Heart left ventricle (tissue), 16 donors: ENCODE results near the gene CNN2. TPM values are rescaled to one million over a fixed set of nuclear protein-coding genes. Genes with fewer than 3 reads are reported as not detected.
A peak's percentile ranks its signal among the peaks of the same experiment; 100 is the strongest.

Experiments
- ATAC-seq, 4 donors: fragments of 200-7000 bp; cut with Tn5 transposase; one replicate each; pipeline ENCODE4 v1.9.1; 2020 to 2022; ENCODE audit warnings: moderate library complexity in 4 of 4, mild to moderate bottlenecking in 3 of 4, moderate number of reproducible peaks in 1 of 4
- DNase-seq, 5 donors: peaks; one replicate each; pipeline ENCODE4 v3.0.0-alpha.2; 2020
- H3K27ac ChIP-seq, 12 donors: fragments of 200-600 bp; sonication (generic) in 4 of 12; one replicate each; pipeline versions ENCODE4 v1.5.0 to v1.8.0; 2016 to 2022; ENCODE audit warnings: mild to moderate bottlenecking in 2 of 12
- H3K27me3 ChIP-seq, 9 donors: fragments of 200-600 bp; sonication (generic) in 2 of 9; one replicate each; pipeline versions ENCODE4 v1.5.1 to v1.8.0; 2016 to 2022; ENCODE audit warnings: mild to moderate bottlenecking in 3 of 9
- H3K36me3 ChIP-seq, 9 donors: fragments of 200-600 bp; sonication (generic) in 2 of 9; one replicate each; pipeline versions ENCODE4 v1.5.0 to v1.8.0; 2018 to 2022; ENCODE audit warnings: mild to moderate bottlenecking in 2 of 9
- H3K4me1 ChIP-seq, 12 donors: fragments of 200-600 bp; sonication (generic) in 4 of 12; one replicate each; pipeline versions ENCODE4 v1.5.0 to v1.8.0; 2016 to 2022; ENCODE audit warnings: mild to moderate bottlenecking in 3 of 12
- H3K4me3 ChIP-seq, 12 donors: fragments of 200-600 bp; sonication (generic) in 4 of 12; one replicate each; pipeline versions ENCODE4 v1.5.0 to v1.8.0; 2017 to 2022; ENCODE audit warnings: mild to moderate bottlenecking in 9 of 12, moderate library complexity in 4 of 12
- H3K9me3 ChIP-seq, 12 donors: fragments of 200-600 bp; sonication (generic) in 4 of 12; one replicate each; pipeline versions ENCODE4 v1.5.0 to v1.8.0; 2016 to 2022; ENCODE audit warnings: mild to moderate bottlenecking in 1 of 12
- POLR2A ChIP-seq, 2 donors: fragments of 450-650 bp; IDR thresholded peaks; one replicate each; pipeline ENCODE4 v1.6.1; 2017; ENCODE audit warnings: antibody characterized with exemption in 2 of 2, mild to moderate bottlenecking in 2 of 2, moderate library complexity in 2 of 2
- WGBS, 4 donors: extraction: QIAGEN DNeasy Blood & Tissue Kit in 2 of 4; methylation state at CpG; one replicate each; pipeline versions ENCODE4 v1.1.5 to v1.1.7; 2013 to 2018; 5-methylcytosine and 5-hydroxymethylcytosine counted together
- intact Hi-C, 10 donors: fragments of 100-400 bp; cut with DNase I; formaldehyde crosslinking; loops; one replicate each; pipeline versions ENCODE4 v1.11.1 to v1.14.2; 2022
- polyA plus RNA-seq, 2 donors: library from polyadenylated mRNA; stranded (reverse); fragments of 200-250 nt; gene quantifications; one replicate each; pipeline ENCODE4 v1.2.3, GENCODE V29; 2013
- total RNA-seq, 9 donors: library from RNA; depleted of rRNA in 2 of 9; stranded (reverse); fragments of >200 nt in 2 of 9; fragmentation: NEBNext Ultra II Directional in 3 of 9; extraction: Animal tissue kit (Norgen Biotek cat#: 25700) in 3 of 9; gene quantifications; one replicate each; pipeline versions ENCODE4 v1.1.0 to v1.2.4, GENCODE V29; 2016 to 2023
- TF ChIP-seq, protein P1 (sequence below), 12 donors: fragments of 200-600 bp; sonication (generic) in 4 of 12; IDR thresholded peaks; one replicate each; pipeline versions ENCODE4 v1.5.0 to v1.8.0; 2018 to 2022; ENCODE audit warnings: antibody characterized with exemption in 12 of 12, mild to moderate bottlenecking in 5 of 12
- donor health status: ischemic (EF 13 %, LVEDD 7.1; RV severe dilation, severe dysfunction).
- donor health status: healthy with polysubstance abuse.
- donor health status: DM: no; HTN: yes; CAD: no.
- donor health status: DM: no; HTN: no; CAD: no.
- donor health status: ischemic (EF 25% LVEDD 6.9; RV normal size, moderate dysfunction).
- donor health status: ischemic (EF 25% LVEDD 5.7; RV mildly dilated, moderate dysfunction).
- donor health status: healthy.
- donor health status: DM: yes; HTN: yes; CAD: no.
- donor health status: ischemic (EF 35%, LVEDD 5.7; RV mildly dilated, moderate dysfunction).
- donor health status: nonischemic (EF 11% LVEDD 7.7; RV severe dilation, severe dysfunction).
- donor health status: DM: yes; HTN: yes; CAD: no.
- donor health status: PGD.
- donor health status: ischemic (EF 29% LVEDD 5.4; RV normal size, mild dysfunction).
- donor health status: nonischemic (EF 23%, LVEDD 6.1; RV moderate dilation, normal function).

The CNN2 gene
- total and polyA plus RNA-seq, 11 donors = 26.2 to 98.5 (median 58.2) TPM

DNA sequence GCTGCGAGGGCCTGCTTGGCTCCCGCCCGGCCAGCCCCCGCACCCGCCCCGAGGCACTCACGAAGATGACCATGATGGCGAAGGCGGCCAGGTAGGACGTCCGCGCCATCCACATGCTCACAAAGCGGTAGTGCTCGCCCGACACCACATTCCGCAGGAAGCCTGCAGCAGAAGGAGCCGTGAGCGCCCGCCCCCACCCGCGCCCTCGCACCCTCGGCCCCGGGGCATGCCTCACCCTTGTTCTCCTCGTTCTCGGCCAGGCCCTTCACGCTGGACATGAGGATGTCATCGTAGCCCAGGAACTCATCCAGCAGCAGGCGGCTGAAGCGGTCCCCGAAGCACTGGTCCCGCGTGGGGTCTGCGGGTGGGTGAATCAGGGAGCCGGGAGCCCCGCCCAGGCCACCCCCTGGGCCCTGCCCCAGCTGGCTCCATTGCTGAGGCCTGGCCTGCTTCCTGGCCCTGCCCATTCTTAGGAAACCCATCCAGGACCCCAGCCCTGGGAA is 14.5 kb upstream of the CNN2 start:
- peaks cover 0 to 73% (median 50%) of the 10 kb centered on the region in 9 donors for H3K36me3 ChIP-seq
- no peaks in the 10 kb centered on the region for H3K9me3 ChIP-seq
- ATAC-seq (no peak), DNase-seq (peak in 1 of 5 donors; percentile 54)
- no peak overlapping the region for H3K4me3 ChIP-seq
- WGBS, 4 donors = 94 to 97% (median 94%) methylated on average over 26 to 36 of the region's 36 CpGs
- peaks cover 10 to 29% (median 22%) of the 10 kb centered on the region in 12 donors for H3K4me1 ChIP-seq
- no peak overlapping the region for H3K27ac ChIP-seq
- TF ChIP-seq POLR2A (IDR thresholded peaks at IDR 0.05) = no peak
- TF ChIP-seq, protein P1, sequence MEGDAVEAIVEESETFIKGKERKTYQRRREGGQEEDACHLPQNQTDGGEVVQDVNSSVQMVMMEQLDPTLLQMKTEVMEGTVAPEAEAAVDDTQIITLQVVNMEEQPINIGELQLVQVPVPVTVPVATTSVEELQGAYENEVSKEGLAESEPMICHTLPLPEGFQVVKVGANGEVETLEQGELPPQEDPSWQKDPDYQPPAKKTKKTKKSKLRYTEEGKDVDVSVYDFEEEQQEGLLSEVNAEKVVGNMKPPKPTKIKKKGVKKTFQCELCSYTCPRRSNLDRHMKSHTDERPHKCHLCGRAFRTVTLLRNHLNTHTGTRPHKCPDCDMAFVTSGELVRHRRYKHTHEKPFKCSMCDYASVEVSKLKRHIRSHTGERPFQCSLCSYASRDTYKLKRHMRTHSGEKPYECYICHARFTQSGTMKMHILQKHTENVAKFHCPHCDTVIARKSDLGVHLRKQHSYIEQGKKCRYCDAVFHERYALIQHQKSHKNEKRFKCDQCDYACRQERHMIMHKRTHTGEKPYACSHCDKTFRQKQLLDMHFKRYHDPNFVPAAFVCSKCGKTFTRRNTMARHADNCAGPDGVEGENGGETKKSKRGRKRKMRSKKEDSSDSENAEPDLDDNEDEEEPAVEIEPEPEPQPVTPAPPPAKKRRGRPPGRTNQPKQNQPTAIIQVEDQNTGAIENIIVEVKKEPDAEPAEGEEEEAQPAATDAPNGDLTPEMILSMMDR (IDR thresholded peaks at IDR 0.05) = no peak
- intact Hi-C loops = no loop called here
- H3K27me3 ChIP-seq = no peaks in the 10 kb centered on the region

DNA sequence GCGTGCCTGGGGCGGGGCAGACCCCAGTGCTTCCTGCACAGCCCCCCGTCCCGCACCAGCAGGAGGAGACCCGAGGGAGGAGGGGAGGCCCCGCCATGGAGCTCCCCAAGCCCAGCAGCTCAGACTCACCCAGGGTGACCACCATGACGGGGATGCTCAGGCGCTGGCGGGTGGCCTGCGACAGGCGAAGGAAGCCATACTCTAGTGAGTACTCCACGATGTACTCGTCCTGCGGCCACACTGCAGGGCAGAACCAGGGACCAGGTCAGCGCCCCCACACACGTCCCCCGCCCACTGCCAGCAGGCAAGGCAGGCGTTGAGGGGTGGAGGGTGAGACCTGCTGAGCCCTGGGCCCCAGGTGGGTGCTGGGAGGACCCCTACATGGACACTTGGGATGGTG is 14.1 kb upstream of the CNN2 start:
- H3K9me3 ChIP-seq = no peaks in the 10 kb centered on the region
- TF ChIP-seq POLR2A (IDR thresholded peaks at IDR 0.05) = no peak
- TF ChIP-seq, protein P1 (IDR thresholded peaks at IDR 0.05) = no peak
- H3K27ac ChIP-seq = no peak overlapping the region
- H3K4me3 ChIP-seq = no peak overlapping the region
- intact Hi-C loops = no loop called here
- ATAC-seq (no peak), DNase-seq (peak in 1 of 5 donors; percentile 58)
- peaks cover 0 to 73% (median 50%) of the 10 kb centered on the region in 9 donors for H3K36me3 ChIP-seq
- 91 to 95% (median 94%) methylated on average over 5 to 18 of the region's 18 CpGs for WGBS, 4 donors
- peaks cover 12 to 34% (median 27%) of the 10 kb centered on the region in 12 donors for H3K4me1 ChIP-seq
- H3K27me3 ChIP-seq = no peaks in the 10 kb centered on the region

DNA sequence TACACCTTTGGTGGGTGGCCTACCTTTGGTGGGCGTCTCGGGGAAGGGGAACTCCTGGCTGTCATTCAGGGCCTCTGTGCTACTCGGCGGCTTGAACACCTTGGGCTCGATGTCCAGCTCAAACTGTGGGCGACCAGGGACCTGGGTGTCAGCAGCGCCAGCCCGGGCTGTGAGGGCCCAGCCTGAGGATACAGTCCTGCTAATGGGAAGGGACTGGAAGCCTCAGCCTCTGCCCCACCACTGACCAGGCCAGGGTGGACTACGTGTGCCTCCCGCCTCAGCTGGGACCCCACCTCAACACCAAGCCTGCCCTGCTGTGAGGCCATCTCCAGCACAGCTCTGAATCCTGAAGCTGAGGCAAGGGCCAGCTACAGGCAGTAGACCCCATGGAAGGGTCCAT is 13.2 kb upstream of the CNN2 start:
- Histone ChIP-seq H3K4me3 (no peak overlapping the region), H3K9me3 (no peaks in the 10 kb centered on the region), H3K36me3 (peaks cover 0 to 73% (median 50%) of the 10 kb centered on the region in 9 donors), H3K27ac (no peak overlapping the region), H3K27me3 (no peaks in the 10 kb centered on the region), H3K4me1 (peaks cover 20 to 43% (median 36%) of the 10 kb centered on the region in 12 donors)
- ATAC-seq = no peak
- WGBS, 4 donors = 91 to 94% (median 93%) methylated on average over 6 to 10 of the region's 10 CpGs
- intact Hi-C loops = no loop called here
- DNase-seq = no peak
- TF ChIP-seq, protein P1 (IDR thresholded peaks at IDR 0.05) = no peak
- TF ChIP-seq POLR2A (IDR thresholded peaks at IDR 0.05) = no peak

DNA sequence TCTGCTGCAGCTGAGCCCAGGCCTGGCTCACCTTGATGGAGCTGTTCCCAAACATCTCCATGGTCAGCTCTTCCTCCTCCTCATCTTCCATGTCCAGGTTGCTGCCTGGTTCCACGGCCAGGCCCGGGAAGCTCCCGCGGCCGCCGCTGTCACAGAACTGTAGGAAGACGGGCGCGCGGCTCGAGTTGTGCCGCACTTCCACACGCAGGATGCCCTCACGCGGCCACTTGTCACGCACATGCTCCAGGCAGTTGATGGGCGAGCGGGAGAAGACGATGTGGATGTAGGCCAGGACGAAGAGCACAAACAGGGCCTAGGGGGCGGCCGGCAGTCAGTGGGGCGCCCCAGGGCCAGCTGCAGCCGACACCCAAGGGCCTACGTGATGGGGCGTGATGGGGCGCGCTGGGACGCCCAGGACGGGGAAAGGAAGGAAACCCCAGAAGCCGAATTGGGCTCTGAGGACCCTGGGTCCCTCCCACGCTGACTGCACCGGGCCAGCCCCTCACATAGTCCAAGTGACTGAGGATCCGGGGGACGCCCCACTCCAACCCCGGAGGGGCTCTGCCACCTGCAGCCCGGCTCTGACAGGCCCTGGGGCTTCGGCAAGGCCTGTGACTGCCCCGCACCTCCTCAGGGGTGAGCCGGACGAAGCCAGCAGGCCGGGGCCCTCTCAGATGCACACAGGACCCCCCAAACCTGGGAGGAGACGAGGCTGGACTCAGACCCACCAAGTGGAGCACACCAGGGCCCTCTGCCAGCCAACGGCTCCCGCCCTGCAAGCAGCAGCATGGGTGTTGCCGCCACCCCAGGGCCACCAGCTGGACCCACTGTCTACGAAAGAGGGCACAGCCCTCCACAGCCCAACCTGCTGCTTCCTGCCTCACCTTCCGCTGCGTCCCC is 12.0 kb upstream of the CNN2 start:
- Histone ChIP-seq H3K36me3 (peaks cover 0 to 62% (median 48%) of the 10 kb centered on the region in 9 donors), H3K4me1 (peaks cover 25 to 55% (median 47%) of the 10 kb centered on the region in 12 donors), H3K4me3 (no peak overlapping the region), H3K27me3 (no peaks in the 10 kb centered on the region), H3K9me3 (no peaks in the 10 kb centered on the region), H3K27ac (no peak overlapping the region)
- 91 to 97% (median 92%) methylated on average over 34 to 49 of the region's 49 CpGs for WGBS, 4 donors
- TF ChIP-seq, protein P1 (IDR thresholded peaks at IDR 0.05) = no peak
- no peak for TF ChIP-seq POLR2A (IDR thresholded peaks at IDR 0.05)
- intact Hi-C loops = no loop called here
- DNase-seq = no peak
- no peak for ATAC-seq
